Loucy (cell line): ENCODE measurements around the gene MECR.

Source experiments
- H2AFZ ChIP-seq: fragments of 200-600 bp; sonication (generic); 2 replicates; pipeline ENCODE4 v1.6.0; 2016; ENCODE audit warnings: antibody characterized with exemption, mild to moderate bottlenecking, low read length, moderate library complexity
- H3F3A ChIP-seq: fragments of 200-600 bp; 2 replicates; pipeline ENCODE4 v1.6.0; 2016; ENCODE audit warnings: antibody characterized with exemption, low read depth, mild to moderate bottlenecking
- H3K27me3 ChIP-seq: fragments of 200-600 bp; sonication (generic); 2 replicates; pipeline ENCODE4 v1.6.1; 2014; ENCODE audit warnings: low read length, mild to moderate bottlenecking; ENCODE audit not compliant: insufficient read depth, poor library complexity, severe bottlenecking
- H3K36me3 ChIP-seq: fragments of 200-600 bp; sonication (generic); 2 replicates; pipeline ENCODE4 v1.6.1; 2016; ENCODE audit warnings: low read length; ENCODE audit not compliant: insufficient read depth
- H3K4me1 ChIP-seq: fragments of 200-600 bp; sonication (generic); 2 replicates; pipeline ENCODE4 v1.5.1; 2014; ENCODE audit warnings: low read length, mild to moderate bottlenecking; ENCODE audit not compliant: insufficient read depth, poor library complexity, severe bottlenecking
- H3K4me2 ChIP-seq: fragments of 200-600 bp; sonication (generic); 2 replicates; pipeline ENCODE4 v1.6.0; 2014; ENCODE audit warnings: antibody characterized with exemption, low read length, low read depth, mild to moderate bottlenecking; ENCODE audit not compliant: poor library complexity, severe bottlenecking
- H3K4me3 ChIP-seq: fragments of 200-600 bp; sonication (generic); 2 replicates; pipeline ENCODE4 v1.5.1; 2014; ENCODE audit warnings: low read length, mild to moderate bottlenecking, mixed read lengths; ENCODE audit not compliant: poor library complexity, severe bottlenecking
- H3K79me2 ChIP-seq: fragments of 200-600 bp; sonication (generic); 2 replicates; pipeline ENCODE4 v1.6.1; 2014; ENCODE audit warnings: low read length; ENCODE audit not compliant: insufficient read depth
- H3K9ac ChIP-seq: fragments of 200-600 bp; sonication (generic); 2 replicates; pipeline ENCODE4 v1.6.0; 2014; ENCODE audit warnings: mild to moderate bottlenecking, low read depth, low read length, moderate library complexity; ENCODE audit not compliant: poor library complexity, severe bottlenecking
- H3K9me2 ChIP-seq: fragments of 200-600 bp; sonication (generic); replicated peaks from 2 replicates; pipeline ENCODE4 v1.6.1; 2016; ENCODE audit warnings: low read depth, low read length, mixed read lengths
- H3K9me3 ChIP-seq: fragments of 200-600 bp; sonication (generic); 2 replicates; pipeline ENCODE4 v1.6.1; 2014; ENCODE audit warnings: mild to moderate bottlenecking, antibody characterized with exemption, low read length, low read depth; ENCODE audit not compliant: insufficient read depth
- H4K20me1 ChIP-seq: fragments of 200-600 bp; sonication (generic); 2 replicates; pipeline ENCODE4 v1.6.0; 2014; ENCODE audit warnings: antibody characterized with exemption, low read length, mild to moderate bottlenecking; ENCODE audit not compliant: insufficient read depth, poor library complexity, severe bottlenecking
- CTCF ChIP-seq: fragments of 200-600 bp; sonication (generic); conservative IDR thresholded peaks from 2 replicates; pipeline ENCODE4 v1.5.1; 2014; ENCODE audit warnings: mild to moderate bottlenecking, antibody characterized with exemption, low read length
- EZH2phosphoT487 ChIP-seq: fragments of 200-600 bp; IDR thresholded peaks from 2 replicates; pipeline ENCODE4 v1.6.1; 2018; ENCODE audit warnings: antibody characterized with exemption, mild to moderate bottlenecking, moderate library complexity, borderline replicate concordance

Gene MECR

GRCh38 chr1:29197590-29197924 lies 33.2 kb downstream of the MECR start:
- H3K4me2 ChIP-seq: no peak overlapping the region
- H3K9me3 ChIP-seq: no peaks in the 10 kb centered on the region
- no peaks in the 10 kb centered on the region for H3K27me3 ChIP-seq
- H3K4me3 ChIP-seq: no peak overlapping the region
- peak overlapping the region; percentile 28; the same call in 1 of the 2 replicates for H2AFZ ChIP-seq
- H3K4me1 ChIP-seq: peaks cover 16% of the 10 kb centered on the region
- H3K79me2 ChIP-seq: no peaks in the 10 kb centered on the region
- H3F3A ChIP-seq: no peaks in the 10 kb centered on the region
- H3K36me3 ChIP-seq: no peaks in the 10 kb centered on the region
- no peaks in the 10 kb centered on the region for H3K9me2 ChIP-seq
- no peaks in the 10 kb centered on the region for H4K20me1 ChIP-seq
- no peak overlapping the region for H3K9ac ChIP-seq
- TF ChIP-seq CTCF (peak; percentile 75), EZH2phosphoT487 (no peak)

GRCh38 chr1:29196863-29197589 lies 33.7 kb downstream of the MECR start:
- Histone ChIP-seq H3K36me3 (no peaks in the 10 kb centered on the region), H3K4me1 (peaks cover 10% of the 10 kb centered on the region), H3F3A (no peaks in the 10 kb centered on the region), H3K4me3 (no peak overlapping the region), H3K4me2 (no peak overlapping the region), H3K27me3 (no peaks in the 10 kb centered on the region), H3K9me2 (no peaks in the 10 kb centered on the region), H3K9me3 (no peaks in the 10 kb centered on the region), H3K79me2 (no peaks in the 10 kb centered on the region), H4K20me1 (no peaks in the 10 kb centered on the region), H3K9ac (no peak overlapping the region), H2AFZ (peak overlapping the region; percentile 28; the same call in 1 of the 2 replicates)
- TF ChIP-seq CTCF (no peak), EZH2phosphoT487 (no peak)

GRCh38 chr1:29195881-29196291 lies 34.8 kb downstream of the MECR start:
- Histone ChIP-seq H3K4me2 (no peak overlapping the region), H3K27me3 (no peaks in the 10 kb centered on the region), H2AFZ (no peak overlapping the region), H3K4me1 (peaks cover under 1% of the 10 kb centered on the region), H3K36me3 (no peaks in the 10 kb centered on the region), H3K4me3 (no peak overlapping the region), H3K9me2 (no peaks in the 10 kb centered on the region), H3K9me3 (no peaks in the 10 kb centered on the region), H3K9ac (no peak overlapping the region), H4K20me1 (no peaks in the 10 kb centered on the region), H3K79me2 (no peaks in the 10 kb centered on the region), H3F3A (no peaks in the 10 kb centered on the region)
- TF ChIP-seq EZH2phosphoT487: no peak
- TF ChIP-seq CTCF: no peak
